ENCODE data around the gene HIVEP1. TPM values are rescaled to one million over a fixed set of nuclear protein-coding genes. Genes with fewer than 3 reads are reported as not detected.

Gene HIVEP1
- total and polyA plus RNA-seq, 4 donors: 2.7 to 27.2 (median 6.2) TPM

DNA sequence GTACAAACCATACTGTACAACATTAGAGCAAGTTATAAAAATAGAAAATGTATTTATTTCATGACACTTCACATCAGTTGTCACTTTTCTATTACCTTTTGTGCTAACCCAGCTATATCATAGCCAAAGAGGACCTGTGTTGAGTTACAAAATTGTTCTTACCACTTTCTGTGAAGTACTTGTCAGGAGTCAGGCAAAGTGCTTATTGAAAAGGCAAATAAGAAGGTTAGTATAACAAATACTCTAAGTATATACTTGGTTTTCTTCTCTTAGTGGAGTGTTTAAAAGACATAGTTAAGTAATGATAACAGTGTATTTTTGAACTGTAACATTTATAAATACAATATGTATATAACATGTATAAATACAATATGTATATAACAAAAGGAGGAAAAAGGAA is 88.9 kb downstream of the HIVEP1 start:
- DNase-seq (ENCODE audit: low spot score): no peak
- H3K9ac ChIP-seq (ENCODE audit: low read depth in 1 of 2, low read length in 2 of 2): no peak overlapping the region
- H3K36me3 ChIP-seq (ENCODE audit: control insufficient read depth in 4 of 4, insufficient read depth in 3 of 4, low read depth in 1 of 4, low read length in 3 of 4): peaks cover 0 to 4% (median 0%) of the 10 kb centered on the region in 4 donors
- no peak overlapping the region for H3K27ac ChIP-seq (ENCODE audit: low read depth in 1 of 2, low read length in 2 of 2)
- no peaks in the 10 kb centered on the region for H3K27me3 ChIP-seq (ENCODE audit: control insufficient read depth in 4 of 4, insufficient read depth in 4 of 4, low read length in 3 of 4)
- H3K4me3 ChIP-seq (ENCODE audit: low read depth in 1 of 3, low read length in 3 of 3): no peak overlapping the region
- no peaks in the 10 kb centered on the region for H3K9me3 ChIP-seq (ENCODE audit: control insufficient read depth in 4 of 4, low read length in 3 of 4)
- H3K4me1 ChIP-seq (ENCODE audit: control insufficient read depth in 4 of 4, insufficient read depth in 4 of 4, low read length in 3 of 4): peaks cover 0 to 3% (median 0%) of the 10 kb centered on the region in 4 donors
- no peak for TF ChIP-seq REST (IDR thresholded peaks at IDR 0.05)
- no peak for TF ChIP-seq YY1 (IDR thresholded peaks at IDR 0.05)
- no peak for TF ChIP-seq SP1 (IDR thresholded peaks at IDR 0.05)
- no peak for TF ChIP-seq GABPA (IDR thresholded peaks at IDR 0.05 in 1 of 2, conservative IDR thresholded peaks at IDR 0.05 in 1 of 2)
- no peak for TF ChIP-seq HNF4G (IDR thresholded peaks at IDR 0.05)
- TF ChIP-seq JUND (IDR thresholded peaks at IDR 0.05): no peak
- no peak for TF ChIP-seq MAX (IDR thresholded peaks at IDR 0.05)
- TF ChIP-seq ZBTB33 (IDR thresholded peaks at IDR 0.05): no peak
- TF ChIP-seq FOXA2 (IDR thresholded peaks at IDR 0.05): no peak
- TF ChIP-seq EGR1 (IDR thresholded peaks at IDR 0.05; ENCODE audit: low read depth in 2 of 2): no peak
- TF ChIP-seq, protein P1, sequence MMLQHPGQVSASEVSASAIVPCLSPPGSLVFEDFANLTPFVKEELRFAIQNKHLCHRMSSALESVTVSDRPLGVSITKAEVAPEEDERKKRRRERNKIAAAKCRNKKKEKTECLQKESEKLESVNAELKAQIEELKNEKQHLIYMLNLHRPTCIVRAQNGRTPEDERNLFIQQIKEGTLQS (IDR thresholded peaks at IDR 0.05): no peak
- no peak for TF ChIP-seq NR2F2 (IDR thresholded peaks at IDR 0.05)
- no peak for TF ChIP-seq TAF1 (conservative IDR thresholded peaks at IDR 0.05)
- TF ChIP-seq HNF4A (conservative IDR thresholded peaks at IDR 0.05): no peak
- no peak for TF ChIP-seq FOXA1 (IDR thresholded peaks at IDR 0.05)
- TF ChIP-seq RAD21 (IDR thresholded peaks at IDR 0.05): no peak
- TF ChIP-seq, protein P2, sequence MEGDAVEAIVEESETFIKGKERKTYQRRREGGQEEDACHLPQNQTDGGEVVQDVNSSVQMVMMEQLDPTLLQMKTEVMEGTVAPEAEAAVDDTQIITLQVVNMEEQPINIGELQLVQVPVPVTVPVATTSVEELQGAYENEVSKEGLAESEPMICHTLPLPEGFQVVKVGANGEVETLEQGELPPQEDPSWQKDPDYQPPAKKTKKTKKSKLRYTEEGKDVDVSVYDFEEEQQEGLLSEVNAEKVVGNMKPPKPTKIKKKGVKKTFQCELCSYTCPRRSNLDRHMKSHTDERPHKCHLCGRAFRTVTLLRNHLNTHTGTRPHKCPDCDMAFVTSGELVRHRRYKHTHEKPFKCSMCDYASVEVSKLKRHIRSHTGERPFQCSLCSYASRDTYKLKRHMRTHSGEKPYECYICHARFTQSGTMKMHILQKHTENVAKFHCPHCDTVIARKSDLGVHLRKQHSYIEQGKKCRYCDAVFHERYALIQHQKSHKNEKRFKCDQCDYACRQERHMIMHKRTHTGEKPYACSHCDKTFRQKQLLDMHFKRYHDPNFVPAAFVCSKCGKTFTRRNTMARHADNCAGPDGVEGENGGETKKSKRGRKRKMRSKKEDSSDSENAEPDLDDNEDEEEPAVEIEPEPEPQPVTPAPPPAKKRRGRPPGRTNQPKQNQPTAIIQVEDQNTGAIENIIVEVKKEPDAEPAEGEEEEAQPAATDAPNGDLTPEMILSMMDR (IDR thresholded peaks at IDR 0.05; ENCODE audit: low read depth, low read length, missing input control): no peak
- no peak for TF ChIP-seq RXRA (IDR thresholded peaks at IDR 0.05)
